Activated naive CD4-positive, alpha-beta T cell treated with Interleukin-2 at 50 U/mL for 16 hours (primary cell): ENCODE measurements around the gene B3GAT1.
"Not testable (repeated sequence)": the region's sequence is repeated elsewhere in the genome, so short reads cannot be mapped to it uniquely, and the experiment has no call there.

ENCODE experiments used
- DNase-seq: peaks from one replicate; pipeline ENCODE4 v3.0.0-alpha.2; 2020

The B3GAT1 gene

DNA sequence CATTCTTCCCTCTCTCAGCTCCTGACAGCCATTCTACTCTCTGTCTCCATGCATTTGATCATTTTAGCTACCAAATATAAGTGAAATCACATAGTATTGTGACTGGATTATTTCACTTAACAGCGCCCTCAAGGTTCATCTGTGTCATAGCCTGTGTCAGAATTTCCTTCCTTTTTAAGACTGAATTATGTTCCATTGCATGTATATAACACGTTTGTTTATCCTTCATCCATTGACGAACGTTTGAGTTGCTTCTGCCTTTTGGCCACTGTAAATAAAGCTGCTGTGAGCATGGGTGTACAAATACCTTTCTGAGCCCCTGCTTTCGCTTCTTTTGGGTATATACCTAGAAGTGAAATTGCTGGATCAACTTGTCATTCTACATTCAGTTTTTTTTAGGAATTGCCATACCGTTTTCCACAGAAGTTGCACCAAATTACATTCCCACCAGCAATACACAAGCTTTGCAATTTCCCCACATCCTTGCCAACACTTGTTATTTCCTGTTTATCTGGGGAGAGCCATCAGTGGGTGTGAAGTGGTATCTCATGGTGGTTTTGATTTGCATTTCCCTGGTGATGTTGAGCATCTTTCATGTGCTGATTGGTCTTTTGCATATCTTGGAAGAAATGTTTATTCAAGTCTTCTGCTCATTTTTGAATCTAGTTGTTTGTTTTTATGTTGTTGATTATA is 62.8 kb downstream of the B3GAT1 start:
- DNase-seq: no peak

DNA sequence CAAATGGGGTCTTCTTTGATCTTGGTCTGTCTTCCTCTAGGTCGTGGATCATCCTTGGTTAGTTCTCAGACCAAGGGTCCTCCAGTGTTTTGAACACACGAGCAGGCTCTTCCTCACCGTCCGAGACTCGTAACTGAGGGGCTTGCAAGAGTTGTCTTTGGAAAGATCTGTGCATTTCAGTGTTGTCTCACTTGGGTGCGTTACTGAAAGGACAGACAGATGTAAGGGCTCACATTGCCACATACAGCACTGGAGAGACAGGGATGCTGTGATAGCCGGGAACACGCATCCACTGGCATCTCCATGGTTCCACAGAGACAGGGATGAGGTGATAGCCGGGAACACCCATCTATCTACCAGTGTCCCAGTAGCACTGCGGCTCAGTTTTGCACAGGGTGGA is 64.6 kb downstream of the B3GAT1 start:
- DNase-seq: no peak

GRCh38 chr11:134346976-134347350 is 65.1 kb downstream of the B3GAT1 start:
- no peak for DNase-seq

DNA sequence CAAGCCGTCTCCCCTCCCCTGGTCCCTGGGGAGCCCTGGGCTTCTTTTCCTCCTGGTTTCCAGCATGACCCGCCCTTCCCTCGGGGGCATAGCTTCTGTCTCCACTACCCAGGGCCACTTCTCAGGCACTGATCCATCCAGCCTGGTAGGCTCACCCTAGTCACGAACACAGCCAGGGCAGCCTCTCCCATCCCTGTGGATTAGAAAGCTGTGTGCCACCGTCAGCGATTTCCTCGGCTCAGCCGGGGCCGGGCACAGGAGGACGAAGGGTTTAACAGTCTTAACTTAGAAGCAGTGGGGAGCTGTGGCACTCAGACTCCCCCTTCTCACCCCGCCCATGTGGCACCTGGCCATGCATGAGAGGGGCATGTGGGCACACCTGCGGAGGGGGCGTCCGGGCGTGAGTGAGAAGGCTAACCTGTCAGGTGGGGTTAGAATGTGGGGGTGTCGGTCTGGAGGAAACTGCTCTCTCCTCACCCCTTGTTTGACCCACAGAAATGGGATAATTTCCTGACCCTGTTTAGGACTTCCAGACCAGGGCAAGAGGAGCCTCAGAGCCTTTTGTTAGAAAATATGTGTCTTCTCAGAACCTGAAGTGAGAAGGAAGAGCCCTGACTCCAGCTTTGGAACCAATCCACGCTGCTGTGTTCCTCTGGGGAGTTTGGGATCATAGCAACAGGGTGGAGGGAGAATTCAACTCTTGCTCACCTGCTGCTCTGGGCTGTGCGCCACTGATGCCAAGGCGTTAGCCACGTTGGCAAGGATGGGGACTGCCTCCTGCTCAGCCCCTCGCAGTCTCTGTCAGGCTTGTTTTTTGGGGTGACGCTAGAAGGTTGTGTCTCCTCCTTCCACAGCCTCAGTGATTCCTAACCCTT is 65.7 kb downstream of the B3GAT1 start:
- DNase-seq: no peak

- DNase-seq: no peak
Observed at GRCh38 chr11:134345237-134345550, 66.8 kb downstream of the B3GAT1 start.

DNA sequence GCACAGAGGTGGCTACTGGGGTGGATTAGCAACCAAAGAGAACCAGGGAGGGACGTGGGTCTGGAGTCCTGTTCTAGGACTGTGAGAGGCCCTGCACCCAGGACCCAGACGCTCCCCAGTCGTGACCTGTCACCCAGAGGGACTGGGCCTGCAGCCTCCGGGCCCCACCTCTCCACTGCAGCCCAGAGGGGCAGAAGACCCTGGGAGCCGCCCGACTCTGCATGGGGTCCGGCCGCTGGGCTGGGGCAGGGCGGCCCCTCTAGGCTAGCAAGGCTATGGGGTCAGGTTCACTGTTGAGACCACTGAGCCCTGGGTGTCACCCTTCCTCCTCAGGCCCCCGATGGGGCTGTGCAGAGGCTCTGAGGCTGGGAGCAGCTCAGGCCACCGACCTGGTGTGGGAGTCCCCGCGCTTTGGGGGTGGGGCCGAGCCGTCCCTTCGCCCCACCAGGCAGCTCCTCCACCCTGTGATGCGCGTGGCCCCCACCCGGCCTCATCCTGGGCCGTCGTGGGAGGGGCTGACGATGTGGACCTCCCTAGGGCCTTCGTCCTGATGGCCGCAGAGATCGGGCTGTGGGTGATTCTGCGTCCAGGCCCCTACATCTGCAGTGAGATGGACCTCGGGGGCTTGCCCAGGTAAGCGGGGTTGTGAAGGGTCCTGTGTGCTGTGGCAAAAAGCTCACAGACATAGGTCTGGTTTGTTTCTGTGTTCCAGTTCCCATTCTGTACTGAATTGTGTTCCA is 67.4 kb downstream of the B3GAT1 start:
- DNase-seq: not testable (repeated sequence)

DNA sequence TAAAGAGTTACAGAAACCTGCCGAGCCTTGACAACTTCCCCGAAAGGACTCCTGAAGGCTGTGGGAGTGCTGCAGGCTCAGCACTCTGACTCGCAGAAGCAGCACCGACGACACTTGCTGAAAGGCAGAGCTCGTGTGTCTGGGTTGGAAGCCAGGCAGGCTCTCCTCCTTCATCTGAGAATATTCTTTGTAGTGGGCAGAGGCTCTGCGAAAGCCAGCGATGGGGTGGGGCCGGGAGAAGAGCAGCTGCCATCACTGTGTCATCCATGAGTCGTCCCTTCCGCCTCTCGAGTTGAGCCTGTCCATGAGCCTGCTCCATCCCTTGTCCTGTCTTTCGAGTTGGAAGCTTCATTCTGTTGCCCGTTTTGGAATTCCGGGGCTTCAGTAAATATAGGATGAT is 68.4 kb downstream of the B3GAT1 start:
- no peak for DNase-seq

DNA sequence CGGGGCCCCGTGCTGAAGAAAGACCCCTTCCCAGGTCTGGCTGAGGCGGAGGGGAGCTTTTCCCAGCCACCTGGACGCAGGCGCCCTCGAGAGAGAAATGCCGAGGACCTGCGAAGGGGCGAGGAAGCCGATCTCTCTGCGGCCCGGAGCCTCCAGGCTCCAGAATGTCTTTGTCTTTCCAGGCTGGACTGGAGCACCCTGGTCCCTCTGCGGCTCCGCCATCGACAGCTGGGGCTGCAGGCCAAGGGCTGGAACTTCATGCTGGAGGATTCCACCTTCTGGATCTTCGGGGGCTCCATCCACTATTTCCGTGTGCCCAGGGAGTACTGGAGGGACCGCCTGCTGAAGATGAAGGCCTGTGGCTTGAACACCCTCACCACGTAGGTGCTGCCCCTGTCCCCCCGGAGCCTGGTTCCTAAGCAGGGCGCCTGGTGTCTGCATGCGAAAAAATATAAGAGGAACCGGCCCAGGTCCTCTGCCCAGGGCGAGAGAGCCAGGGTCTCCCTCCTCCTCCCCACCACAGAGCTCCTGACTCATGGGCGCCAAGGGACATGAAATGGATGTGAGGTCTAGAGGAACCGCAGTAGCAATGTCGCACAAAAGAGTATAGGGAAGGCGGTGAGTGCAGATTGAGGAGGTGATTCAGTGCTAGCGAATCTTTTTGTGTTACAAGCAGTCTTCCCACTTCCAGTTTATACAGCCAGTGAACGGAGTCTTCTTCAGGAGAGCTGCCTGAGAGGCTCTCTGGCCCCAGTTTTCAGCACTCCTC is 69.3 kb downstream of the B3GAT1 start:
- no peak for DNase-seq

DNA sequence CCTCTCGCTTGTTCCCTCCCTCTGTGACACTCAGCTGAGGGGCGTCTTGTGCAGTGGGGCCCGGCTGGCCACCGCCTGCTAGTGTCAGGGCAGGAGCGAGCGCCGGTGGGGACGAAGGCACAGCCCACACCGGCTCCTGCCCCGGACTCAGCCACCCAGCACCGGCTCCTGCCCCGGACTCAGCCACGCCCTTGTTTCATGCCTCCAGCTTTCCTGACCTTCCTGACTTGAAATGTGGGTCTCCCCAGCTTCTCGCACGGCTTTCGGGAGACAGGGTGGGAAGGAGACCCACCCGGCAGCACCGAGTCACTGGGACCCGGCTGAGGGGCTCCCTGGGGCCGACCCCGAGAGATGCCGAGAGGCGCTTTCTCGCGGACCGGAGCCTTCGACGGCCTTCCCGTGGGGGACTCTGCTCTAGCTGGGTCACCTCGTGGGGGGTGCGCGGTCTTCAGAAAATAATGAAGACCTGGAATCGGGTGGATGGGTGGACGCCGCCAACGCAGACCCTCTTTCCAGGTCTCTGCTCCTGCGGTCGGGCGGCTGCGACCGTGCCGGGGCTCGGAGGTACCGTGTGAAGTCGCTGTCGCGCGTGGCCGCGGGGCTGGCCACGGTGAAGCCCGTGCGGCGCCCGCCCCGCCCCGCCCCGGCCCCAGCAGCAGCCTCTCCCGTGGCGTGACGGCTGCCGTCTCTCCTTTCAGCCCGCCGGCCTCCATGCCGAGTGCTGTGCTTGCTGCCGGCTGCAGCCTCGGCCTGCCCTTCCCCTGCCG is 70.1 kb downstream of the B3GAT1 start:
- no peak for DNase-seq

GRCh38 chr11:134340354-134340964 is 71.6 kb downstream of the B3GAT1 start:
- no peak for DNase-seq

GRCh38 chr11:134339756-134340155 is 72.3 kb downstream of the B3GAT1 start:
- no peak for DNase-seq

GRCh38 chr11:134338654-134339053 is 73.4 kb downstream of the B3GAT1 start:
- no peak for DNase-seq

- no peak for DNase-seq
Observed at GRCh38 chr11:134338068-134338467, 74.0 kb downstream of the B3GAT1 start.

GRCh38 chr11:134337051-134337450 is 75.0 kb downstream of the B3GAT1 start:
- DNase-seq: no peak

- no peak for DNase-seq
Observed at GRCh38 chr11:134334796-134335571, 77.1 kb downstream of the B3GAT1 start.

- DNase-seq: no peak
Observed at GRCh38 chr11:134333946-134334345, 78.1 kb downstream of the B3GAT1 start.

DNA sequence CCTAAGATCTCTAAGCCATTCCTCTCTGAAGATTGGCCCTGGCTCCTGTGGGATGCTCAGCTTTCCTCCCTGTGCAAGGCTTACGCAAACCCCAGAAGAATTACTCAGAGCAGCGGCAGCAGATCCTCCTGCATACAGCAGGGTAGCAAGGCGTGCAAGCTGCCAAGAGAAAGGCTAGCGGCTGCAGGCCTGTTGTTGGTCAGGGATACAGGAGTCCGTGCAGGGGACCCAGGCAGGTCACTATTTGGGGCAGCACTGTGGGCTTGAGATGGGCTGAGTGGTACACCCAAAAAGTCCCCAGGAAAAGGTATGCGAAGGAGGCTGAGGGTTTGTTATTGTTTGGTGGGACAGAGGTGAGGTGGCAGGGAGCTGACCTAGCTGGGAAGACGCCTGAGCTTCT is 78.7 kb downstream of the B3GAT1 start:
- no peak for DNase-seq

DNA sequence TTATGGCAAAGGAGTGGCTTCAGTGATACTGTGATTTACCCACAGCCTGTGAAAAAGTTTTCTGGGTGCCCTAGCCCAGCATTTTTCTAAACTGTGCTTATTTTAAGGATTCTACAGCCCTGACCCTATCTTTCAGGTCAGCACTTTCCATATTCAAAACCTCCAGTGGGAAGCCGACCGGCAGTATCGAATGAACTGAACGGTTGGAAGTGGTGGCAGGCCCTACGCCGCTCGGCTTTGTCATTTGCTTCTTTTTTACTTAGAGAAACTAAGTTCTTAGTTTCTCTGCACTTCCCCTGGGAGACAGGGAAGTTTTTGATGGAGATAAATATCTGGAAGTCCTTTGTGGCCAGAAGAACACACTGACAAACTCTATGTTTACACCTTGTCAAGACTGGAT is 79.3 kb downstream of the B3GAT1 start:
- no peak for DNase-seq

DNA sequence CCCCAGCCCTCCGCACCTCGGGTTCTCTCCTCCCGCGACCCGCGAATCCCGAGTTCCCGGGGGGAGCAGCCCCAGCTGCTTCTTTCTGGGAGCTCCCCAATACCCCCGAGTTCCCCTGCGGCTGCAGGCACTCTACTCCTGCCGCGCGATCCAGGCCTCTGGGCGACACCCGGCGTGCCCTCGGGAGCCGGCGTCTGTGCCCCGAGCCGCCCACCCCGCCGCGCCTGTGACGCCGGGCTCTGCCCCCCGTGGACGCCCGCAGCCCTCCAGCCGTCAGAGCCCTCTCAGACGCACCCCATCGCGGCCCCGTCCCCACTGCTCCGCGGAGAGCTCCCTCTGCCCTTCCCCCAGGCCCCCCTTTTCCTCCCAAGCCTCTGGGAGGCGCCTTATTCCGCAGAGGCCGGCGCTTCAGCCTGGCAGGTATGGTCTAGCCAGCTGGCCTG is 79.8 kb downstream of the B3GAT1 start:
- no peak for DNase-seq

DNA sequence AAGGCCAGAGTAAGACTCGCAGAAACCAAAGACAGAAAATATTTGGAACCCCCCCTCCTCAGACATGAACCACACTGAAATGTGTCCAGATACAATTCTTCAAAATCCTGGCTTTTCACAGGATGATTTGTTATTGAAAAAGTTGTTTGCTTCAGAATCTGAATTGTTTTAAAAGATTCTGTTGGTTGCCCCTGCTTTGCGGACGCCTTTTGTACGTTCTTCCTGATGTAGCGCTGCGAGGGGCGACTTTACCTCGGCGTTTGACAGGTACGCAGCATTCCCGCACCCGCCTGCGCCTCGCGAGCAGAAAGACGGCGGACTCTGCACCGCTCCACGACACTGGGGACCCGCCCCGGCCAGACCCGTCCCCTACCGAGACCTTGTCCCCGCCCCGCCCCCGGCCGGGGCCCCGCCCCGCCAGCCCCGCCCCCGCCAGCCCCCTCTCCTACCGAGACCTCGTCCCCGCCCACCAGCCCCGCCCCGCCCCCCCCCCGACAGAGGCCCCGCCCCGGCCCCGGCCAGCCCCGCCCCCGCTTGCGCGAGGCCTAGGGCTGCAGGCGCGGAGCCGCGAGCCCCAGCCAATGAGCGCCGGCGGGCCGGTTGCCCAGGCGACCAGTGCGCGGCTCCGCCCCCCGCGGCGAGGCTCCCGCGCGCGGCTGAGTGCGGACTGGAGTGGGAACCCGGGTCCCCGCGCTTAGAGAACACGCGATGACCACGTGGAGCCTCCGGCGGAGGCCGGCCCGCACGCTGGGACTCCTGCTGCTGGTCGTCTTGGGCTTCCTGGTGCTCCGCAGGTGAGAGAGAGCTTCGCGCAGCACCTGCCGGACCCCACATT is 80.5 kb downstream of the B3GAT1 start, which contains the start of gene GLB1L2:
TSS of gene GLB1L2 (plus strand) at position 635 of the 835 bp plus-strand sequence. CDS start at position 709, 74 bp downstream.
- peak; percentile 80 for DNase-seq
